SK-N-SH (cell line): Measurements from ENCODE around the gene PPP1R37.

Experiments
- EP300 ChIP-seq, 2 experiments: IDR thresholded peaks; 2 replicates each; pipeline versions ENCODE4 v1.4.0 to v1.6.1; 2012; ENCODE audit warnings: borderline replicate concordance in 1 of 2, low read depth in 1 of 2, low read length in 1 of 2
- EZH2phosphoT487 ChIP-seq: fragments of 200-600 bp; sonication (generic); IDR thresholded peaks from 2 replicates; pipeline ENCODE4 v1.6.1; 2017; ENCODE audit warnings: low read depth, mixed run types, mild to moderate bottlenecking, antibody characterized with exemption, moderate library complexity, borderline replicate concordance
- JUND ChIP-seq: IDR thresholded peaks from 2 replicates; pipeline ENCODE4 v1.4.0; 2012
- NFIC ChIP-seq: IDR thresholded peaks from 2 replicates; pipeline ENCODE4 v1.4.0; 2012; ENCODE audit warnings: borderline replicate concordance
- POLR2AphosphoS5 ChIP-seq: IDR thresholded peaks from 2 replicates; pipeline ENCODE4 v1.6.1; 2012; ENCODE audit warnings: low read depth, low read length
- RFX5 ChIP-seq: IDR thresholded peaks from 2 replicates; pipeline ENCODE4 v1.6.1; 2012; ENCODE audit warnings: mild to moderate bottlenecking, improper control_type of control experiment, low read length
- YY1 ChIP-seq: IDR thresholded peaks from 2 replicates; pipeline ENCODE4 v1.4.0; 2012; ENCODE audit warnings: low read depth, mild to moderate bottlenecking
- TF ChIP-seq, protein P1 (sequence below): fragments of 200-600 bp; sonication (generic); IDR thresholded peaks from 2 replicates; pipeline ENCODE4 v1.6.1; 2017; ENCODE audit warnings: antibody characterized with exemption, mild to moderate bottlenecking, moderate library complexity
- TF ChIP-seq, protein P2 (sequence below): IDR thresholded peaks from 2 replicates; pipeline ENCODE4 v1.6.1; 2012; ENCODE audit warnings: mild to moderate bottlenecking, low read depth, low read length, moderate library complexity

DNA sequence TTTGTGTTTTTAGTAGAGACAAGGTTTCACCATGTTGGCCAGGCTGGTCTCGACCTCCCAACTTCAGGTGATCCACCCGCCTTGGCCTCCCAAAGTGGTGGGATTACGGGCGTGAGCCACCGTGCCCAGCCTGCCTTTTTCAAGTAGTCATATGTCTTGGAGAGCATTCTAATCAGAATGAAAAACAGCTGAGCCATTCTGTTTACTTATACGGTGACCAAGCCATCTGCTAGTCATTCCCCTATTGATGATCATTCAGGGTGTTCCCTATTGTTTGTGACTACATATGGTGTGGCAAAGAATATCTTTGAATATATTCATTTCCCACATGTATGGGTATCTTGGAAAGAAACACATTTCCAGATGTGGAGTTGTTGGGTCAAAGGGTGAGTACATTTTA, 102.8 kb downstream of the PPP1R37 start:
- TF ChIP-seq EP300 (IDR thresholded peaks at IDR 0.05; ENCODE audit: borderline replicate concordance in 1 of 2, low read depth in 1 of 2, low read length in 1 of 2), result no peak
- TF ChIP-seq, protein P1, sequence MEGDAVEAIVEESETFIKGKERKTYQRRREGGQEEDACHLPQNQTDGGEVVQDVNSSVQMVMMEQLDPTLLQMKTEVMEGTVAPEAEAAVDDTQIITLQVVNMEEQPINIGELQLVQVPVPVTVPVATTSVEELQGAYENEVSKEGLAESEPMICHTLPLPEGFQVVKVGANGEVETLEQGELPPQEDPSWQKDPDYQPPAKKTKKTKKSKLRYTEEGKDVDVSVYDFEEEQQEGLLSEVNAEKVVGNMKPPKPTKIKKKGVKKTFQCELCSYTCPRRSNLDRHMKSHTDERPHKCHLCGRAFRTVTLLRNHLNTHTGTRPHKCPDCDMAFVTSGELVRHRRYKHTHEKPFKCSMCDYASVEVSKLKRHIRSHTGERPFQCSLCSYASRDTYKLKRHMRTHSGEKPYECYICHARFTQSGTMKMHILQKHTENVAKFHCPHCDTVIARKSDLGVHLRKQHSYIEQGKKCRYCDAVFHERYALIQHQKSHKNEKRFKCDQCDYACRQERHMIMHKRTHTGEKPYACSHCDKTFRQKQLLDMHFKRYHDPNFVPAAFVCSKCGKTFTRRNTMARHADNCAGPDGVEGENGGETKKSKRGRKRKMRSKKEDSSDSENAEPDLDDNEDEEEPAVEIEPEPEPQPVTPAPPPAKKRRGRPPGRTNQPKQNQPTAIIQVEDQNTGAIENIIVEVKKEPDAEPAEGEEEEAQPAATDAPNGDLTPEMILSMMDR, result no peak
- TF ChIP-seq POLR2AphosphoS5, result no peak
- no peak for TF ChIP-seq EZH2phosphoT487
- no peak for TF ChIP-seq NFIC
- TF ChIP-seq RFX5, result no peak
- no peak for TF ChIP-seq YY1
- TF ChIP-seq, protein P2, sequence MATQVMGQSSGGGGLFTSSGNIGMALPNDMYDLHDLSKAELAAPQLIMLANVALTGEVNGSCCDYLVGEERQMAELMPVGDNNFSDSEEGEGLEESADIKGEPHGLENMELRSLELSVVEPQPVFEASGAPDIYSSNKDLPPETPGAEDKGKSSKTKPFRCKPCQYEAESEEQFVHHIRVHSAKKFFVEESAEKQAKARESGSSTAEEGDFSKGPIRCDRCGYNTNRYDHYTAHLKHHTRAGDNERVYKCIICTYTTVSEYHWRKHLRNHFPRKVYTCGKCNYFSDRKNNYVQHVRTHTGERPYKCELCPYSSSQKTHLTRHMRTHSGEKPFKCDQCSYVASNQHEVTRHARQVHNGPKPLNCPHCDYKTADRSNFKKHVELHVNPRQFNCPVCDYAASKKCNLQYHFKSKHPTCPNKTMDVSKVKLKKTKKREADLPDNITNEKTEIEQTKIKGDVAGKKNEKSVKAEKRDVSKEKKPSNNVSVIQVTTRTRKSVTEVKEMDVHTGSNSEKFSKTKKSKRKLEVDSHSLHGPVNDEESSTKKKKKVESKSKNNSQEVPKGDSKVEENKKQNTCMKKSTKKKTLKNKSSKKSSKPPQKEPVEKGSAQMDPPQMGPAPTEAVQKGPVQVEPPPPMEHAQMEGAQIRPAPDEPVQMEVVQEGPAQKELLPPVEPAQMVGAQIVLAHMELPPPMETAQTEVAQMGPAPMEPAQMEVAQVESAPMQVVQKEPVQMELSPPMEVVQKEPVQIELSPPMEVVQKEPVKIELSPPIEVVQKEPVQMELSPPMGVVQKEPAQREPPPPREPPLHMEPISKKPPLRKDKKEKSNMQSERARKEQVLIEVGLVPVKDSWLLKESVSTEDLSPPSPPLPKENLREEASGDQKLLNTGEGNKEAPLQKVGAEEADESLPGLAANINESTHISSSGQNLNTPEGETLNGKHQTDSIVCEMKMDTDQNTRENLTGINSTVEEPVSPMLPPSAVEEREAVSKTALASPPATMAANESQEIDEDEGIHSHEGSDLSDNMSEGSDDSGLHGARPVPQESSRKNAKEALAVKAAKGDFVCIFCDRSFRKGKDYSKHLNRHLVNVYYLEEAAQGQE, result no peak
- TF ChIP-seq JUND, result no peak
